HG03565 (cell line): Measurements from ENCODE around the gene STYXL2.

Source experiments
- ATAC-seq: cut with Tn5 transposase; IDR thresholded peaks from one replicate; pipeline ENCODE4 v1.9.1; 2021; ENCODE audit warnings: mild to moderate bottlenecking, moderate library complexity; ENCODE audit not compliant: unreplicated experiment

The STYXL2 gene

DNA sequence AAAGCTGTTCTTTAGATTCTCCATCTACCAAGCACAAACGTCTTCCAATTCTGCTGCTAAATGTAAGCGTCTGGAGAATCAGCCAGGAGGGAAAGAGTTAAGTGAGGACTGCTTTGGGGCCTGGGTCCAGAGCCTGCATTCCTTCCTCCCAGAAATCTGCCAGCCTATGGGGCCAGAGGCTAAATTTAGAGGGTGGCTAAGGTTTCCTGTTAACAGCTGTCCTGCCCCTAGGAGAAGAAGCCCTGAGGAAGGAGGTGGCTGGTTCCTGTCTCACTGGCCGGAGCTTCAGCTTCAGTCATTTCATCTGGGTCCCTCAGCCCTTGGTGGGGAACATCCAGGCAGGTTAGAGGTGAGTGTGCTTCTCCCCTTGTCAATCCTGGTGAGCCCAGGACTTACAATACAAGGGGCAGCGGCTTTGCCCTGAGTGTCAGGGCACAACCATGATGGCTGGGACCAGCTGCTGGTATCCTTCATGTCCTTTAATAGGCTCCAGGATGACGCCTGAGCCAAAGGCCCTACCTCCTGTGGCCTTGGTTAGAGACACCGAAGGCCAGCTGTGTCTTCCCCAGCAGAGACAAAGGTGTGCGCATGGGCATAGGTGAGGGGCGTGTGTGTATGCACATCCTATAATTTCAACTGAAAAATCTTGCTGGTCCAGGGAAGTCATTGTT, at the start of gene STYXL2:
TSS of gene STYXL2 (plus strand) at position 230 of the 671 bp plus-strand sequence. CDS start 775 bp downstream, outside the sequence.
- no peak for ATAC-seq

DNA sequence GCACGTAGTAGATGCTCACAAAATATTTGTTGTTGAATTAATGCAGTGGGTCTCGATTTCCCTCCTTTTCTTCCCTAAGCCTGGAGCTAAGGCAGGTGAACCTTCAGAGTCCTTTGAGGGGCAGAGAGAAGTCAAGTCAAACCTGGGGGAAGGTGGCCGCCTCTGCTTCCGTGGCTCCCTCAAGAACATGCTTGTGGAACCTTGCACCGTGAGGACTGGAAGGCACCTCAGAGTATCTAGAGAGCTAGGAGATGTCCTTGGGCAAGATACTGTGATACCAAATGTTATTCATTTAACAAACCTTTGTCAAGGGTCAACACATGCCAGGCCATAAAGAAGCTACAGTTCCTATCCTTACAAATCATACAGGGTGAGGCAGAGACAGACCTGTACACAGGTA, 42.0 kb upstream of the STYXL2 start:
- ATAC-seq = no peak

DNA sequence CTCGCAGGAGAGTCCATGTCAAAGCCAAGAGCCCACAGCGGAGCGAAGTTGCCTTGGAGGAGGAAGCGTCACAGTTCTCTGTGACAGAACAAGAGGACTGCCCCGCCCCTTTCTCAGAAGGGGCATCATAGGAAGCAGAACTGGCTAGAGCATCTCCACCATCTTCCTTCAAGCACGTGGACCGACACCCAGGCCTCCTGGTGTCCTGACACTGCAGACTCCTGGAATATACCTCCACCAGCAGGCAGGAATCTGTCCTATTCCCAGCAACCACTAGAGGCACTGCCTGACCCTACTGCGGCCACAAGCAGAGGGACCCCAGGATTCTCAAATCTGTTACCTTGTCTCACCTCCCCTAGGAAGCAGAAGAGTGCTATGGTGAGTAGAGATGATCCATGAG, 41.5 kb upstream of the STYXL2 start:
- no peak for ATAC-seq

DNA sequence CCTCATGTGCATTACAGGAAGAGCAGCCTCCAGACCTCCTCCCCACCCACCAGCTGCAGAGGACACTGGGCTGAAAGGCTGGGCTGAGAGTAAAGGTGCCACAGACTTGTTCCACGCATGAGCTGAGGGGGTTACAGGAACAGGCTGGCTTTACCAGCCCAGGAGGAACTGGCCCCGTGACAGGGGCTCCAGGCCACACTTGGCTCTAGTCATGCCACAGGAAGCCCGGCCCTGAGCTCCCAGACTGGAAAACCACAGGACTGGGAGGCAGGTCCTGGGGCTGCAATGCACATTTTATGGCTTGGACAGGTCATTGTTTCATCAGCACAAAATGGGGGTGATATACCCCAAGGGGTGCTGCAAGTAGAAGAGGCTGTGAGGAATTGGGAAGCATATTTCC, 39.3 kb upstream of the STYXL2 start:
- ATAC-seq = no peak

DNA sequence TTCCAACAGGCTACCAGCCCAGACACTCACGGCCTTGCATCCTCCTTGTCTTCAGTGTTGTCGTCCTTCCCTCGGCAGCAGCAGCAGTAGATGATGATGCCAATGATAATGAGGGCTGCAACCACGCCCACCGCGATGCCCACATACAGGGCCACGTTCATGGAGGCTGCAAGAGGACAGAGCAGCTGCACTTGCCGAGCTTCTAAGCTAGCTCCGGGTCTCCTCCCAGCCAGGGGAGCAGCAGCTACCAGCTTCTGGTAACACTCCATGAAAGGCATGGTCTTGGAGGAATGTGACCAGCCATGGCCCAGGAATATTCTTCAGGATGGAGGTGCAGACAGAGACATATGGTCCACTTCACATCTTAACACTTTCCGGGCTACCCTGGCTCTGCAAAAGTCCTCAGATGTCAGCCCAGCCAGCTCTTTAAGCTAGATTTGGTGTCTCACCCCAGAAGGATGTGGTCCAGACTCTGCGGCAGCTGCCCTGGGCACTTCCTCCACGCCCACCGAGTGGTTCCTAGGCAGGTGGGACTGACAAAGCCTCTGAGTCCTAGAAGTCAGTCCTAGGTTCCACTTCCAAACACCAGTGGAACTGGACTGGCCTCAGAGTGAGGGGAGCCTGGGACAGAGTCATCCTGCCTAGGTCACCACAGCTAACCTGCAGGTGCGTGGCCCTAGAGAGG, 38.8 kb upstream of the STYXL2 start:
- no peak for ATAC-seq

DNA sequence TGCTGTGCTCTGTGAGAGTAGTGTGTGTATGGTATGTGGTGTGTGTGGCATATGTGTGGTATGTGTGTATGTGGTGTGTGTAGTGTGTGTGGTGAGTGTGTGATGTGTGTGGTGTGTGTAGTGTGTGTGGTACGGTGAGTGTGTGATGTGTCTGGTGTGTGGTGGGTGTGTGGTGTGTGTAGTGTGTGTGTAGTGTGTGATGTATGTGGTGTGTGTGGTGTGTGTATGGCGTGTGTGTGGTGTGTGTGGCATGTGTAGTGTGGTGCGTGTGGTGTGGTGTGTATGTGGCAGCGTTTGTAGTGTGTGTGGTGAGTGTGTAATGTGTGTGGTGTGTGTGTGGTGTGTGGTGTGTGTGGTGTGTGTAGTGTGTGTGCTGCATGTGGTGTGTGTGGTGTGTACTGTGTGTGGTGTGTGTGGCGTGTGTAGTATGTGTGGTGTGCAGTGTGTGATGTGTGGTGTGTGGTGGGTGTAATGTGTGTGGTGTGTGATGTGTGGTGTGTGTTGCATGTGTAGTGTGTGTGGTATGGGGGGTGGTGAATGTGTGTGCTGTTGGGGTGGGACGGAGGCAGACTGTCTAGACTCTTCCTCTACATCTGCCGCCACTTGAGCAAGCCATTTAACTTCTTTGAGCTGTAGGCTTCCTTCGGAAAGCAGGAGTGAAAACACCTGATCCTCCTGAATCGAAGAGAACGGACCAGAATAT, 37.2 kb upstream of the STYXL2 start:
- peak; percentile 17 for ATAC-seq

DNA sequence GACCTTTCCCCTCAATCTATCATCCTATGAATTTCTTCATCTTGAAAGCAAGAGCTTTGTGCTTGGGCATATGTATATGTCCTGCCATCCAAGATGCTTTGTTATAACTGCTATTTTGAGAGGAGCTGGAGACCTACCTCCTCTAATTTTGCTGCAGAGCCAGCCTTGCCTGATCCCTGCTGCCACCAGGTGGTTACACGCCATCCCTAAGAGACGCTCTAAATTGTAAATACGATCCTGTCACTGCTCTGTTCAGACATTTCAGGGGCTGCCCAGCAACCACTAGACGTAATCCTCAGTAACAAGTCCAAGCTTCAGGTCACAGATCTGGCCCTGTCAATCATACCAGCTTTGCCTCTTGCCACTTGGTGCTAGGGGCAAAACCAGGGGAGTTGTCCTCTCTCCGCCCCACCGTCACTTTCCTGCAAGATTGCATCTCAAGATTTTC, 36.6 kb upstream of the STYXL2 start:
- peak; percentile 59 for ATAC-seq

DNA sequence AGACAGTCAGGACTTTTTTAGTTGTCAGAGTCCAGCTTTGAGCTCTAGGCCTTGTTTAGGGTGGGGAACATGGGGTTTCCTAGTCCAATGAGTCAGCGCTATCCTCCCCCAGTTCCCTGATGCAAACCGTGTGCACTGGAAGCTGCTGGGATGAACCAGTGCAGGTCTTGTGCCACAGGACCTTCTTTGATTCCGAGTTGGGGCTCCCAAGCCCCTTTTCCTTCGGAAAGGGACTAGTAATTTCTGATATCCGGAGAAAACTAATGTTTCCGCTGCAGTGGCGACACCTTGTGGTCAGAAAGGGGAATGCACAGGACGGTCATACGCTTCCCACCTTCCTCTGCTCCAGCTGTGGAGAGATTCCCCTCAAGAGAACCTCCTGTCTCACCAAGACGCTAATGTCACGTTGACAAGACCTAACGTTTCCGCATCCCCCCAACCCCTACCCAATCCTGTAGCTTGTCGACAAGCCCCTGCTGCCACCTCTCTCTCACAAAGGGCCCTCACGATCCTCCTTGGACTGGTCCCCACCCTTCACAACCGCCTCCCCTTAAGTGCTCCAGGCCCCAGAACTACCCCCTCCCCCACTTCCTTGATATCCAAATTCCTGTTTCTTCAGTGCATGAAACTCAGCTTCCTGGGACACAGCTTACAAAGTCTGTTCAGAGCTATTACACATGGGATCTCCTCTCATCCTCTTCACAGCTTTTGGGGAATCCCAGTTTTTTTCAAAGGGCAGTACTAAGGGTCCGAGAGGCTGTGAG, 34.6 kb upstream of the STYXL2 start:
- no peak for ATAC-seq

DNA sequence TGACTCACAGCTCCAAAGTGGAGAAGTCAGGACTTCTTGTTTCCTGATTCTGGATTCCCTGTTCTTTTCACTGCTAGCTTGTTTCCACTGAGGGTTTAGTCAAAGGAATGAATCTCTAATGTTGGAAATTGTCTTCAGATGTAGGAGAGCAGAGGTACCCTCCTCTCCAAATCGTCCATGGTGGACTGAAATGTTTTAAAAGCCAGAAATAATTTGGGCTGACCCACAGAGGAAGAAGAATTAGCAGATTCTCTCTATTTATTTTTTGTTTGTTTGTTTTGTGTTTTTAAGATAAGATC, 34.1 kb upstream of the STYXL2 start:
- no peak for ATAC-seq

DNA sequence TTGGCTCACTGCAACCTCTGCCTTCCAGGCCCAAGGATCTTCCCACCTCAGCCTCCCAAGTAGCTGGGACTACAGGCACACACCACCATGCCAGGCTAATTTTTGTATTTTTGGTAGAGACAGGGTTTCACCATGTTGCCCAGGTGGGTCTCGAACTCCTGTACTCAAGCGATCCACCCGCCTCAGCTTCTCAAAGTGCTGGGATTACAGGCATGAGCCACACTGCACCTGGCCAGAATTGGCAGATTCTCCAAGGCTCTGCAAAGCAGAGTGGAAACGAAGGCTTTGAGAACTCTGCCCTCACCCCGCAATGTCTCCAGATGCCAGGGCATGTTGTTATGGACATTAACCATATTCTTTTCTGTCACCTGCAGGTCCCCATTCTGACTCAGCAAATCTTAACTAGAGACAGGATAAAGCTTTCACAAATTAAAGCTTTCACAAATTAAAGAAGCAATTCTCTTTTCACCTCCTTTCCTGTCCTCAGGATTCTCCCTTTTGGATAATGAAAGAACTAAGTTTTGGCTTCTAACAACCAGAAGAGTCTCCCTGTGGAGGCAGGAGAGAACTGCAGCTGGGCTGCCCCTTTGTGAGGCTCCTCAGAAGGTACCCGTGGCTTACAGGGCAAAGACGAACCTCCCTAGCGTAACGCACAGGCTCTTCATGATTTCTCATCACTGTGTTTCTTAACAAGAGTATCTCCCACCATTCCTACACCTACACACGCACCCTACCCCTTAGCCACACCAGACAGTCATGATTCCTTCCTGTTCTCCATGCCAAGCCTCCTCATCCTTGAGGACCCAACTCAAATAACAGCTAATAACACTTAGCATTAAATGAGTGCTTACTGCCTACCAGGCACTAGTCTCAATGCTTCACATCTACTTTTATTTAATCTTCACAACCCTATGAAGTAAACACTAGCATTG, 33.5 kb upstream of the STYXL2 start:
- no peak for ATAC-seq

DNA sequence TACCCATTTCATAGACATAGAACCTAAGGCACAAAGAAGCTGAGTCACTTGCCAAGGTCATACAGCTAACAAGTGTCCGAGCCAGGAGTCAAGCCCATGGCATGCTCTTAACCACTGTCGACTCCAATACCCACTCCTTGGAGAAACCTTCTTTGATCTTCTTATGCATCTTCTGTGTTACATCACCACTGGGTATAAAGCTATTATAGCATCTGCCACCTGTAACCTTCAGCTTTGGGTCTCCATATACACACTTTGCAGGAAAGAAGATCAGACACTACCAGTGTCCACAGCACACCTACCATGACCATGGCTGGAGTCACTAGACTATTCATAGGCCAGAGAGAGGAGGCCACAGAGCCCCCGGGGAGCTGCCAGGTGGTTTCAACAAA, 32.8 kb upstream of the STYXL2 start:
- ATAC-seq = no peak

DNA sequence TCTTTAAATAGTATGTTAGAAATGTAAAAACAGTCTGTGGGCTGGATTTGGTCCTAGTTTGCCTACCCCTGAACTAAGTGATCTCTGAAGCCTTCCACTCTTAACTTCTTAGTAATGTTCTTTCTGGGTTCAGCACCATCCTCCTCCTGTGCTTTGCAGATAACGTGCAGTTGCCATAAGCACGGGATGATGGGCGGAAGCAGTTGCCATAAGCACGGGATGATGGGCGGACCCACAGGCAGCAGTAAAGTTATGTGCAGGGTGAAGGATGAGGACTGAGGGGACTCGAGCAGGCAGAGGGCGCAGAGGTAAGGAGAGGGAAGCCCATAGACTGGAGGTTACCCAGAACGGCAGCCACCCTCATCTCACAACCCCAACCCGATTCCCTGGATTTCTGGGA, 29.3 kb upstream of the STYXL2 start:
- ATAC-seq = no peak

DNA sequence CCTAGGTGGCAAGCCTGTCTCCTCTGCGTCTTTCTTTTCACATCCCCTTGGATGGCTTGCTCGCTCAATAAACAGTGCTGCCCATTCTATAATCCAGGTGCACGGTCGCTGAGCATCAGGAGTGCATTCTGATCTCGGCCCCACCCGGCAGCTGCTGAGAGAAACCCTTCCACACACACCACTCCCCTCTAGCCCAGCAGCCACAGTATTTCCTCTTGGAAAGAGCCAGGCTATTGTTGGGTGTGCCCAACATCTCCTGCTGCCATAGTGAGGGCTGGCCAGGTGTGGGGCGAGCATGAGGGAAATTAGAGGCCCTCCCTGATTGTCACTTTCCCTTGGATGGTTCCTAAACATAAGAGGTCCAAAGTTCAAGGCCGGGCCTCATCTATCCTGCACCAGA, 28.4 kb upstream of the STYXL2 start:
- ATAC-seq = no peak

DNA sequence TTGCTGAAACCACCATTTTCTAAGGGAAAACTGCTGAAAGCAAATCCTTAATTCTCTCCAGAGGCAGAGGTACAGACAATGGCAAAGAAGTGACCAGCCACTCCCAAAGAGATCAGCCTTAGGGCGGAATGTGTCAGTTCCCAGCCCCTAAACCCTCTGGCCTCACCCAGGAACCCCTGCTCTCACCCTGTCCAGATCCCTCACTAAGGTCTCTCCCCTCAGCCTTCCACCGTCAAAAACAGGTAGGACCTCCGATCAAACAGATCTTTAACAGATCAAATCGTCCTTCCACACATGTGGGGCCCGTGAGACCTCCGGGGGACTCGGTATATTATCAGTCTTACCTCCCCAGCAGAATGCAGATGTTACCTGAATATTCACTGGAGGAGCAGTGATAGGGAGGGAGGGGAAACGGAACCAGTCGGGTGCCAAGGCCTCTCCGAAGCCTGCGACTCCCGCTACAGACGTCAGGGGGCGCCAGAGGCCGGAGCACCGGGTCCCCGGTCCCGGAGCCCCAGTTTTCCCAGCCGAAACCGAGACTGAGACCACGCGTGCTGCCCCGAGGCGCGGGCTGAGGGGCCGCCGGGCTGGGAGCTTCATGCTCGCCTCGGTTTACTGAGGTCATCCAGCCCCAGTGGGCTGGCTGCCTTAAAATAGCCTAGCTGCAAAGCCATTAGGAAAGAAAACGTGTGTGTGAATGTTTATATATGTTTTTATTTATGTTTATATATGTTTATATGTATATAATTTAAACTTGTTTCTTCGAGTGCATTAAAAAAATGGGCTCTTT, 27.3 kb upstream of the STYXL2 start:
- peak; percentile 69 for ATAC-seq

DNA sequence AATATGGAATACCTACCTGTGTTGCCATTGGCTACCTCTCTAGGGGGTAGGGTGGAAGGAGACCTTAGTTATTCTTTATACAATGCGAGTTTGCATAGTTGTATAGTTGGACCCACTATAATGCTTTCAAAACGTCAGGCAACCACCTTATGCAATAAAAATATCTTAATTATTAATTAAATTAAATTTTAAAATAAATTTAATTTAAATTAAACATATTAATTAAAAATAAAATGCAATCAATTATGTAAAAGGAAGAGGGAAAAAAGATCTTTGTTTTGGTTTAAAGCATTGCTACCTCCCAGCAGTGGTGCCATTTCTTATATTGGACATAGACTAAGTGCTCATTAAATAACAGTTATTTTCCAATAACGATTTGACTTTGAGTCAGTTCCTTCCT, 26.0 kb upstream of the STYXL2 start:
- no peak for ATAC-seq

DNA sequence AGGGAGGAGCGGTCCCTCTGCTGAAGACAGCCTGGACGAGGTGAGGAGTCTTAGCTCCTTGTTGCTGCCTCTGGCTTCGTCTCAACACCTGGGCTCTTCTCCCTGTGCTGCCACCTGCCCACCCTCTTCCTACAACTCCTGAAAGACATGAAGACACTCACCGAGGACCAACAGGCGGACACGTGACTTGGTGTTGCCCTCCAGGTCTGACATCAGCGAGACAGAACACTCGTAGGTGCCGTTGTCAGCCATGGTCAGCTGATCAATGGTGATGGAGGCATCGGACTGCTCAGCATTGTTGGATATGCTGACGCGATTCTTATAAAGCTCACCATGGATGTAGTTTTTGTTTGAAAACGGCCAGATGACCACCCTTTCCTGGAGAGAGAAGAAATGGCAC, 25.1 kb upstream of the STYXL2 start:
- ATAC-seq = no peak

DNA sequence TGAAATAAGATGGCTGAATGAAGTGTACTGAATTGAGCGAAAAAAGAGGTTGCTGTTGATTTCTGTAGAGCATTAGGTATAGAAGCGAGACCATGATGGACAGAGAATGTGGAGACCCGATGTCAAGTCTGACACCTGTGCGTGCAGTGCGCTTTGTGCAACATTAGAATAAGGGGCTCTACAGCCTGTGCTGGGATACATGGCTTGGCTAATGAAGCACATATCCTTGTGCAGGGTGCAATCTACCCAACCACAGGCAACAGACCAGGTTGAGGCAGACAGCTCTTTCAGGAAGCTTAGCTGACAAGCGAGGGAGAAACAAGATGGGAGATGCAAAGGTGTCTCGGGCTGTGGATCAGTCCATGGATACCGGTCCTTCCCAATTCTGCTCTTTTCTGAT, 22.6 kb upstream of the STYXL2 start:
- ATAC-seq = no peak

DNA sequence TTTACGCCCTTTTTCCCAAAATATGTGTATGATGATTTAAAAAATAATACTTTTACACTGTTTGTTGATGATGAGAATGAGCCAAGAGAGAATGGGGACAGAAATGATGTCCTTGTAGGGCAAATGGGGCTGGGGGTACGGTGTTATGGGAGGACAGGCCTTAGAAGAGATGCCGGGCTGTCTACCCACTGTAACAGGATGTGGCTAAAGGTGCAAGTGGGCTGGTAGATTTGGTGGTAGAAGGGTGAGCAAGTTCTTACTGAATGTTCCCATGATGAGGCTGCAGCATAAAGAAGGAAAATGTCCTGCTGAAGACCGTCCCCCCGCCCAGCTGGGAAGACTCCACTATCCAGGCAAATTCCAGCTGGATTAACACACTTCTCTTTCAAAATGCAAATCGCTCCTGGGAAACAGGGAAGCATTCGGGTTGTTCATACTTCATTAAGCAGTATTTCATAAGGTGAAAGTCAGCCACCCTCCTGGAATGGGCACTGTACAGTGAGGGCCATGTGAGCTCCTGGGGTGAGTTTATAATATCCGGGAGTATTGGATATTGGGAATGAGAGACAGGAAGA, 17.7 kb upstream of the STYXL2 start:
- no peak for ATAC-seq

DNA sequence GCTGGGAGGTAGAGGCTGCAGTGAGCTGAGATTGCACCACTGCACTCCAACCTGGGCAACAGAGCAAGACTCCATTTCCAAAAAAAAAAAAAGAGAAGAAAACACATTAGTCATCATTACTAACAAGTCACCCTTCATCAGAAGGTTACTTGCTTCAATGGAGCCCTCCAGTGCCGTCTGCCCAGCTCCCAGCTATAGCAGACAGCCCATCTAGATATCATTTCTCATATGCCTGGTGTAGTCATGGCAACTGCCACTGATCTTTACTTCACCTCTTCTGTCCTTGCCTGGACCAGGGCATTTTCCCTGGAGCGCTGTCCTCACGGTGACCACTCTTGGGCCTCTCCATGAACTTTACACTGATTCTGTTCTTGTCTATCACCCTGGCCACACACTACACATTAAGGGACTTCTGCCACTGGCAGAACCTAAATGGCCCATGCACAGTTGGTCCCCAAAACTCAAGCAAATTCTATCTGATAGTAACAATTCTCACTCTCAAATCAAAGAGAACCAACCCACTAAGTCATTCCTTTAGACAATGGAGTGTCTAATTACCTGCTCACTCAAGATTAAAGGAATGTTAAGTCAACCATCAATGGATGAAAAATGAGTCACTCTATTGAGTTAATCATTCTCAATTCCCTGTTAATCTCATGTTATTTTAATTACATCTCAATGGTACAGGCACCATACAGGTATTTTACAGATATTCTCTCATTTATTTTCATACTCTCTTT, 16.6 kb upstream of the STYXL2 start:
- ATAC-seq = no peak
